Measurements from ENCODE around the gene LRRC25.

LRRC25 gene

DNA sequence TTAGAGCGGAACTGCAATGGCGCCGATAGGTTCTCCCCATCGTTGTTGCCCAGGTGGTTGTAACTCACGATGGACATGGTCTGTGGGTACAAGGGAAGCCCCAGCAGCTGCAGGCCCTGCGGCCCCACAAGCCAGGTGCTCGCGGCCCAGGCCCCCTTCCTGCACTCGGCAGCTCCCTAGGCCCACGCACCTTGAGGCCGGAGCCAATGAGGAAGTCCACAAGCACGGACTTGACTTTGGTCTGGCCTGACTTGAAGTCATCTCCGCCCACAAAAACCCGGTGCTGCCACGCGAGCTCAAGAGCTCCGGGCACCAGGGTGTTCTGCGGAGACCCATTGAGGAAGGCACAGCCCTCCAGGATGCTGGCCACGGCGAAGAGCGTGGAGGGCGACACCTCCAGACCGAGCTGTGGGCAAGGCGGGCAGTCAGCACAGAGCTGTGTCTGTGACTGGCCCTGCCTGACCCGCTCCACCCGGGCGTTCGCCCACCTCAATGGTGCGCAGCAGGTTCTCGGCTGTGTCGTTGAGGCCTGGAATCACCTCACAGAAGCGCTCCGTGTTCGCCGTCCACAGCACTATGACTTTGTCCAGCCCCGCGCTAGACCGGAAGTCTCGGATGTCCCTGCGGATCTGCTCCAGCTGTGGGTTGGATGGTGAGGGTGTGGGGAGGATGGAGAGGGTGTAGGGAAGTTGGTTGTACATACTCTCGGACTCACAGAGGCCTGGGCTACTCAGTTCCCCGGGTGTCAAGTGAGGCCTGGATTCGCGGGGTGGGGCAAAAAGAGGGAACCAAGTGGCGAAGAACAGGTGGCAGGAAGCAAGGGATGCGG lies 38.6 kb upstream of the LRRC25 start (continued):
- TF ChIP-seq KLF8 (tag by site-specific recombination; IDR thresholded peaks at IDR 0.05) (peak; percentile 9; the same call in 1 of the 2 replicates), BCL11B (tag by site-specific recombination; IDR thresholded peaks at IDR 0.05; ENCODE audit: low read depth) (peak; percentile 69; the same call in 1 of the 2 replicates), ZNF600 (tag by site-specific recombination; IDR thresholded peaks at IDR 0.05) (peak; percentile 75)
- TF ChIP-seq, protein P1, sequence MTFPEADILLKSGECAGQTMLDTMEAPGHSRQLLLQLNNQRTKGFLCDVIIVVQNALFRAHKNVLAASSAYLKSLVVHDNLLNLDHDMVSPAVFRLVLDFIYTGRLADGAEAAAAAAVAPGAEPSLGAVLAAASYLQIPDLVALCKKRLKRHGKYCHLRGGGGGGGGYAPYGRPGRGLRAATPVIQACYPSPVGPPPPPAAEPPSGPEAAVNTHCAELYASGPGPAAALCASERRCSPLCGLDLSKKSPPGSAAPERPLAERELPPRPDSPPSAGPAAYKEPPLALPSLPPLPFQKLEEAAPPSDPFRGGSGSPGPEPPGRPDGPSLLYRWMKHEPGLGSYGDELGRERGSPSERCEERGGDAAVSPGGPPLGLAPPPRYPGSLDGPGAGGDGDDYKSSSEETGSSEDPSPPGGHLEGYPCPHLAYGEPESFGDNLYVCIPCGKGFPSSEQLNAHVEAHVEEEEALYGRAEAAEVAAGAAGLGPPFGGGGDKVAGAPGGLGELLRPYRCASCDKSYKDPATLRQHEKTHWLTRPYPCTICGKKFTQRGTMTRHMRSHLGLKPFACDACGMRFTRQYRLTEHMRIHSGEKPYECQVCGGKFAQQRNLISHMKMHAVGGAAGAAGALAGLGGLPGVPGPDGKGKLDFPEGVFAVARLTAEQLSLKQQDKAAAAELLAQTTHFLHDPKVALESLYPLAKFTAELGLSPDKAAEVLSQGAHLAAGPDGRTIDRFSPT (tag by site-specific recombination; IDR thresholded peaks at IDR 0.05), result 0 out of 2 replicates have a peak, but pooled peaks have one; percentile 27

- Histone ChIP-seq H3K36me3 (ENCODE audit: control insufficient read depth in 2 of 2, insufficient read depth in 1 of 2, low read length in 2 of 2) (peaks cover 5 to 24% of the 10 kb centered on the region in 2 experiments; a peak in 1 of 3 replicates), H3K4me1 (ENCODE audit: control insufficient read depth, insufficient read depth, low read length) (peaks cover 19% of the 10 kb centered on the region), H3K9me3 (ENCODE audit: control insufficient read depth, insufficient read depth, low read depth, low read length) (no peaks in the 10 kb centered on the region), H3K4me3 (ENCODE audit: low read depth, low read length) (no peak overlapping the region), H3K27ac (ENCODE audit: extremely low read depth, low read depth, low read length) (peak overlapping the region; percentile 96; the same call in 1 of the 2 replicates)
- 0 out of 2 replicates have a peak, but pooled peaks have one; percentile 25 for TF ChIP-seq KLF8 (tag by site-specific recombination; IDR thresholded peaks at IDR 0.05)
- TF ChIP-seq BCL11B (tag by site-specific recombination; IDR thresholded peaks at IDR 0.05; ENCODE audit: low read depth), result peak; percentile 42; the same call in 1 of the 2 replicates
- peak; percentile 75 for TF ChIP-seq ZNF600 (tag by site-specific recombination; IDR thresholded peaks at IDR 0.05)
- no peak for TF ChIP-seq ZNF366 (tag by site-specific recombination; conservative IDR thresholded peaks at IDR 0.05)
- ChIA-PET POLR2A (interaction anchor here (1.2 kb wide), 1 partner anchor 143 kb away, joined by 3 read pairs; no protein-coding TSS in a partner anchor), CTCF (interaction anchor here (0.6 kb wide), 1 partner anchor 107 kb away, joined by 3 read pairs; no protein-coding TSS in a partner anchor)
Measured at GRCh38 chr19:18435178-18435841, 37.9 kb upstream of the LRRC25 start.

DNA sequence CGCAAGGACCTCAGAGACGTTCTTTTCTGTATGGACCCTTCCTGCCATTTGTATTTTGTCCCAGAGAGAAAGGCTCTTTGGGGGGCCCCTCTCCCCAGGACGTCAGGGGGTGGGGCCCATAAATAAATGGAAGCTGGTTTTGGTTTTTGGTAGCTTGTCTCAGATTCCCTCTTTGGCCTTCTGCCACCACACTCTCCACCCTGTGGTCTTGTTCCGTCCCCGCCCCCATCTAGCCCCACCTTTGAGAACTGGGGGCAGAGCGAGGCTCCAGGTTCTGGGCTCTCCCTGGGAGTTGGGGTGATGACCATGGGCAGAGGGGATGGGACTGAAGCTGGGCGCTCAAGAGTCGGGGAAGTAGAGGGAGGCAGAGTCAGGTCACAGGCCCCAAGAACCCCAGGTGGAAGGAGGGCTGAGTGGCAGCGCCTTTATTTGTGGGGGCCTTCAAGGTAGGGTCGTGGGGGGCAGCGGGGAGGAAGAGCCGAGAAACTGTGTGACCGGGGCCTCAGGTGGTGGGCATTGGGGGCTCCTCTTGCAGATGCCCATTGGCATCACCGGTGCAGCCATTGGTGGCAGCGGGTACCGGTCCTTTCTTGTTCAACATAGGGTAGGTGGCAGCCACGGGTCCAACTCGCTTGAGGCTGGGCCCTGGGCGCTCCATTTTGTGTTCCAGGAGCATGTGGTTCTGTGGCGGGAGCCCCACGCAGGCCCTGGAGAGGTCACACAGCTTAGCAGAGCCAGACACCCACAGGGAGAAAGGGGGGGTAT lies 37.2 kb upstream of the LRRC25 start:
- no peaks in the 10 kb centered on the region for H3K9me3 ChIP-seq (ENCODE audit: control insufficient read depth, insufficient read depth, low read depth, low read length)
- no peak overlapping the region for H3K4me3 ChIP-seq (ENCODE audit: low read depth, low read length)
- CTCF ChIA-PET, result interaction anchor here (0.6 to 0.8 kb wide), 4 partner anchors 11 to 156 kb away, joined by 3 to 4 read pairs (median 4); no protein-coding TSS in a partner anchor
- POLR2A ChIA-PET, result interaction anchor here (1.0 to 1.2 kb wide), 2 partner anchors 142 to 153 kb away, joined by 3 read pairs; partner anchors contain the start of gene JUND
- peaks cover 21% of the 10 kb centered on the region for H3K4me1 ChIP-seq (ENCODE audit: control insufficient read depth, insufficient read depth, low read length)
- peaks cover 5 to 24% of the 10 kb centered on the region in 2 experiments; a peak in 1 of 3 replicates for H3K36me3 ChIP-seq (ENCODE audit: control insufficient read depth in 2 of 2, insufficient read depth in 1 of 2, low read length in 2 of 2)
- peak overlapping the region; percentile 96 for H3K27ac ChIP-seq (ENCODE audit: extremely low read depth, low read depth, low read length)
- TF ChIP-seq YY2 (tag by site-specific recombination; IDR thresholded peaks at IDR 0.05), result no peak
- peak; percentile 72 for TF ChIP-seq GLIS1 (tag by site-specific recombination; IDR thresholded peaks at IDR 0.05)
- peak; percentile 18 for TF ChIP-seq PATZ1 (tag by site-specific recombination; IDR thresholded peaks at IDR 0.05)
- TF ChIP-seq ZNF624 (tag by site-specific recombination; IDR thresholded peaks at IDR 0.05), result no peak
- TF ChIP-seq ZXDB (tag by site-specific recombination; IDR thresholded peaks at IDR 0.05), result peak; percentile 55; the same call in 1 of the 2 replicates
- peak; percentile 39; the same call in 1 of the 2 replicates for TF ChIP-seq GLIS2 (tag by site-specific recombination; IDR thresholded peaks at IDR 0.05)
- 0 out of 2 replicates have a peak, but pooled peaks have one; percentile 11 for TF ChIP-seq ZBTB10 (tag by site-specific recombination; IDR thresholded peaks at IDR 0.05)
- TF ChIP-seq KLF10 (tag by site-specific recombination; IDR thresholded peaks at IDR 0.05), result peak; percentile 19; the same call in 1 of the 2 replicates
- TF ChIP-seq ZBTB7A (tag by site-specific recombination; IDR thresholded peaks at IDR 0.05; ENCODE audit: low read depth), result no peak
- no peak for TF ChIP-seq ZNF114 (tag by site-specific recombination; IDR thresholded peaks at IDR 0.05)
- TF ChIP-seq ZNF692 (tag by site-specific recombination; IDR thresholded peaks at IDR 0.05), result peak; percentile 92
- TF ChIP-seq ZBTB8A (tag by site-specific recombination; IDR thresholded peaks at IDR 0.05), result 0 out of 2 replicates have a peak, but pooled peaks have one; percentile 39
- TF ChIP-seq ZNF843 (tag by site-specific recombination; IDR thresholded peaks at IDR 0.05), result no peak
- 0 out of 2 replicates have a peak, but pooled peaks have one; percentile 20 for TF ChIP-seq SP3 (tag by site-specific recombination; IDR thresholded peaks at IDR 0.05)

Data from HEK293 (cell line).